ENCODE measurements around the gene PRSS16.

The PRSS16 gene

GRCh38 chr6:27288136-27289044, 40.9 kb downstream of the PRSS16 start:
- no peak for DNase-seq

- no peak for DNase-seq
Observed at GRCh38 chr6:27290065-27290849, 42.8 kb downstream of the PRSS16 start.

- no peak for DNase-seq
Observed at GRCh38 chr6:27290850-27291208, 43.3 kb downstream of the PRSS16 start.

GRCh38 chr6:27293436-27294098, 46.1 kb downstream of the PRSS16 start:
- no peak for DNase-seq

- DNase-seq: no peak
Observed at GRCh38 chr6:27294409-27294808, 46.9 kb downstream of the PRSS16 start.

GRCh38 chr6:27295301-27296079, 48.0 kb downstream of the PRSS16 start:
- DNase-seq: no peak

- no peak for DNase-seq
Observed at GRCh38 chr6:27296106-27296783, 48.7 kb downstream of the PRSS16 start.

GRCh38 chr6:27297484-27297856, 50.0 kb downstream of the PRSS16 start:
- DNase-seq: no peak

- DNase-seq: no peak
Observed at GRCh38 chr6:27297857-27298730, 50.6 kb downstream of the PRSS16 start.

- DNase-seq: no peak
Observed at GRCh38 chr6:27303613-27304272, 56.2 kb downstream of the PRSS16 start.

All from NCI-H1436 (cell line).